Testis (tissue), 3 donors: ENCODE measurements around the gene HPN. TPM values are rescaled to one million over a fixed set of nuclear protein-coding genes. Genes with fewer than 3 reads are reported as not detected.

Experiments
- DNase-seq: peaks from one replicate; pipeline ENCODE4 v3.0.0-alpha.2; 2019
- H3K27ac ChIP-seq, 2 donors: fragments of 200-600 bp; sonication (generic); one replicate each; pipeline ENCODE4 v1.5.1; 2019
- H3K27me3 ChIP-seq: fragments of 200-600 bp; sonication (generic); one replicate; pipeline ENCODE4 v1.5.1; 2019
- H3K36me3 ChIP-seq: fragments of 200-600 bp; sonication (generic); one replicate; pipeline ENCODE4 v1.5.1; 2017; ENCODE audit warnings: low read depth; ENCODE audit errors: missing control alignments
- H3K4me1 ChIP-seq: fragments of 200-600 bp; sonication (generic); one replicate; pipeline ENCODE4 v1.5.1; 2019
- H3K4me3 ChIP-seq, 2 donors: fragments of 200-600 bp; sonication (generic); one replicate each; pipeline ENCODE4 v1.5.1; 2017 to 2019
- H3K9me3 ChIP-seq: fragments of 200-600 bp; sonication (generic); one replicate; pipeline ENCODE4 v1.5.1; 2017
- CTCF ChIP-seq, 3 experiments: fragments of 450-650 bp in 2 of 3; fragments of 200-600 bp in 1 of 3; sonication (generic) in 1 of 3; IDR thresholded peaks; one replicate each; pipeline ENCODE4 v1.5.1; 2016 to 2019; ENCODE audit warnings: antibody characterized with exemption in 3 of 3, mild to moderate bottlenecking in 2 of 3, moderate library complexity in 1 of 3
- POLR2A ChIP-seq: fragments of 450-650 bp; IDR thresholded peaks from one replicate; pipeline ENCODE4 v1.6.1; 2017; ENCODE audit warnings: antibody characterized with exemption, mild to moderate bottlenecking, moderate library complexity
- WGBS, 2 donors: methylation state at CpG; one replicate each; pipeline ENCODE4 v1.1.5; 2018; 5-methylcytosine and 5-hydroxymethylcytosine counted together
- intact Hi-C: fragments of 100-400 bp; cut with DNase I; formaldehyde crosslinking; loops from one replicate; pipeline ENCODE4 v1.15.1; 2023; ENCODE audit warnings: low total_unique reads
- polyA plus RNA-seq: library from polyadenylated mRNA; stranded (reverse); fragments of 350-450 nt; fragmentation: Illumina TruSeq; extraction: RNeasy Lipid Tissue Mini Kit (QIAGEN cat#74804); gene quantifications from one replicate; pipeline ENCODE4 v1.2.3, GENCODE V29; 2014; ENCODE audit warnings: low read depth, low replicate concordance; ENCODE audit not compliant: insufficient read depth
- total RNA-seq, 2 donors: library from RNA; depleted of rRNA; stranded (reverse); fragments of >200 nt; gene quantifications; one replicate each; pipeline ENCODE4 v1.2.3, GENCODE V29; 2016

The HPN gene
- total and polyA plus RNA-seq, 3 donors from 2014 or later, result 0.79 to 8.2 (median 1.7) TPM

- WGBS, 2 donors, result 5 to 7% methylated on average over 17 to 30 of the region's 36 CpGs
- DNase-seq, result peak; percentile 79
- Histone ChIP-seq H3K9me3 (no peaks in the 10 kb centered on the region), H3K4me1 (peaks cover 5% of the 10 kb centered on the region), H3K36me3 (no peaks in the 10 kb centered on the region), H3K27me3 (no peaks in the 10 kb centered on the region), H3K4me3 (peak overlapping the region; percentile 18 to 35), H3K27ac (no peak overlapping the region)
- intact Hi-C loops, result no loop called here
- TF ChIP-seq CTCF (IDR thresholded peaks at IDR 0.05) (peak; percentile 35 to 70 (median 60)), POLR2A (no peak)
Measured at GRCh38 chr19:35090506-35091214, 49.1 kb downstream of the HPN start.

GRCh38 chr19:35093430-35093829 is 51.9 kb downstream of the HPN start:
- no peak for TF ChIP-seq CTCF (IDR thresholded peaks at IDR 0.05)
- H3K36me3 ChIP-seq, result no peaks in the 10 kb centered on the region
- 87 to 96% methylated on average over 5 of the region's 5 CpGs for WGBS, 2 donors
- H3K4me1 ChIP-seq, result peaks cover 5% of the 10 kb centered on the region
- H3K9me3 ChIP-seq, result no peaks in the 10 kb centered on the region
- no peaks in the 10 kb centered on the region for H3K27me3 ChIP-seq
- no peak overlapping the region for H3K4me3 ChIP-seq
- no peak overlapping the region for H3K27ac ChIP-seq
- DNase-seq, result no peak
- intact Hi-C loops, result no loop called here

- peaks cover 5% of the 10 kb centered on the region for H3K4me1 ChIP-seq
- no peaks in the 10 kb centered on the region for H3K9me3 ChIP-seq
- no peak for TF ChIP-seq CTCF (IDR thresholded peaks at IDR 0.05)
- no peak for TF ChIP-seq POLR2A
- WGBS, 2 donors, result 76 to 92% methylated on average over 9 to 11 of the region's 11 CpGs
- DNase-seq, result no peak
- intact Hi-C loops, result no loop called here
- H3K36me3 ChIP-seq, result no peaks in the 10 kb centered on the region
- H3K27me3 ChIP-seq, result no peaks in the 10 kb centered on the region
- no peak overlapping the region for H3K27ac ChIP-seq
- no peak overlapping the region for H3K4me3 ChIP-seq
Measured at GRCh38 chr19:35093941-35094647, 52.6 kb downstream of the HPN start.

GRCh38 chr19:35094656-35095055 is 53.1 kb downstream of the HPN start:
- Histone ChIP-seq H3K36me3 (no peaks in the 10 kb centered on the region), H3K4me3 (no peak overlapping the region), H3K27ac (no peak overlapping the region), H3K27me3 (no peaks in the 10 kb centered on the region), H3K9me3 (no peaks in the 10 kb centered on the region), H3K4me1 (peaks cover 5% of the 10 kb centered on the region)
- 90 to 97% methylated on average over 4 of the region's 4 CpGs for WGBS, 2 donors
- intact Hi-C loops, result no loop called here
- TF ChIP-seq POLR2A, result no peak
- TF ChIP-seq CTCF (IDR thresholded peaks at IDR 0.05), result no peak
- DNase-seq, result no peak
